B cell (primary cell): Measurements from ENCODE around the gene GNAI3.

ENCODE experiments used
- CTCF ChIP-seq: fragments of 200-600 bp; IDR thresholded peaks from one replicate; pipeline ENCODE4 v1.8.0; 2022; ENCODE audit warnings: antibody characterized with exemption, mild to moderate bottlenecking
- EZH2 ChIP-seq: IDR thresholded peaks from 2 replicates; pipeline ENCODE4 v1.6.1; 2012; ENCODE audit warnings: borderline replicate concordance, low read depth, mild to moderate bottlenecking, moderate library complexity, low read length; ENCODE audit not compliant: insufficient read depth, poor library complexity, severe bottlenecking

DNA sequence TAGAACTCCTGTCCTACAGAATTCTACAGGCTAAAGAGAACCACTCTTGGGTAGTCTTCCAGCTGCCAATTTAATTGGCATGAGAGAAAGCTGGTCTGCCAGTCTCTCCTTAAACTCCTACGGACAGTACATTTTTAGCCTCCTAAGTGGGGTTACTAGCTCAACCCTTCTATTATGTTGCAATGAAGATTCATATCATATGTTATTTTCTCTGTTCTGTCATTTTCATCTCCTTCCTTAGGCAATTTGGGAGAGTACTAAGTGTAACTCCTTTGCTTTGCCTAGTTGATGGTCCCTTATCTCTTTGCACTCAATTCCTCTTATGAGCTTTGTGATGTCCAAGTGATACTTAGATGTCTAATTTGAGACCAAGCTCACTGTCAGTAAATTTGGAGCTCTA is 57.0 kb downstream of the GNAI3 start:
- TF ChIP-seq CTCF, result no peak
- TF ChIP-seq EZH2, result no peak
